Stimulated activated naive CD4-positive, alpha-beta T cell (primary cell): ENCODE measurements around the gene QSOX2.

ENCODE experiments used
- DNase-seq, 6 experiments: peaks; one replicate each; lab custom pipeline; 2025; lab: John Stamatoyannopoulos, UW

The QSOX2 gene

DNA sequence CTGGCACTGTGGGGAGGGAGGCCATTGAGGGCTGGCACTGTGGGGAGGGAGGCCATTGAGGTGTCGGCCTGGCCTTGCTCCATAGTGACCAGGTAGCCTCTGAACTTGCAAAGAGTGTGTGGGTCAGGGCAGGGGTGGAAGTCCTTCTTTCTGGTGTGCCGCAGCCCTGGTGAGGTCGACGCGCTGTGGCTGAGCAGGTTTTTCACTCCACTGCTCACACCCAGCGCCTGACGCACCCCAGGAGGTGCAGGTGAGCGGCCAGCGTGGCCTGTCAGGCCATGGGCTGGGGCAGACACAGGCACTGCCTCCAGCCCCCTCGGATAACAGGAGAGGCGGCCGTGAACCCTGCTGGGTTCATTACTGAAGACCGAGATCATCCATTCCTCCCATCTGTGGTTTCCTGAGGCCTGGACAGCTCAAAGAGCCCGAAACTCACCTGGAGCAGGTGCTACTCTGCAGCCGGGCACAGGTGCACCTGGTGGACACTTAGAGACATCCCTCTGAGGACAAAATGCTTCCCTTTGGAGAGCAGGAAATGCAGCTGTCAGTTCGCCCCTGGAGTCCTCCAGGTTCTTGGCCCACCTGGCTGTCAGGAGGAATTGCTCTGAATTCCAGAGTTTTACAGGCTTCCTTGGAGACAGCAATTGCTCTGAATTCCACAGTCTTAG lies 73.1 kb downstream of the QSOX2 start:
- no peak for DNase-seq

DNA sequence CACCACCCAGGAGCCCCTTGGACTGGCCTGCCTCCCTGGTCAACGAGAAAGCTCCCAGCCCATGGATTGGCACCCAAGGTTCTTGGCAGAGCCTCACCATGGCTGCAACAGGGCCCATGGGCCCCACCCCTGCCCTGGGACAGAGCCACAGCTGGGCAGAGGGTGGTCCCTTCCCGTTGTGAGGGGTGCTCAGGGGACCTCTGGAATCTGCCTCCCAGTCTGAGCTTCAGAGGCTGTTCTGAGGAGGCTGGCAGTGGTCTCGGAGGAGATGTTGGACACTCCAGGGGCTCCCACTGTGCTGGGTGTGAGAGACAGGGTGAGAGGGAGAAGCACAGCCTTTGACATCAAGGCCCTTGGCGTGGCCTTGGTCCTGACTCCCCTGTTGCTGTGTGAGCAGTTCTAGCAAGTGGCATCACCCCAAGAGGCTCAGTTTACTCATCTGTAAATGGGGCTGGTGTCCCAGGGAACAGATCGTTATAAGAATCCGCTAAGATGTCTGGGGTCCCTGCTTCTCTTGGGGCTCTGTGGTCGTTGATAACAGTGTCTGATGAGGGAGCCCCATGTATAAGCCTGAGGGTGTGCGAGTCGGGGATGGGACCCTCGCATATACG lies 73.7 kb downstream of the QSOX2 start:
- DNase-seq, result no peak

DNA sequence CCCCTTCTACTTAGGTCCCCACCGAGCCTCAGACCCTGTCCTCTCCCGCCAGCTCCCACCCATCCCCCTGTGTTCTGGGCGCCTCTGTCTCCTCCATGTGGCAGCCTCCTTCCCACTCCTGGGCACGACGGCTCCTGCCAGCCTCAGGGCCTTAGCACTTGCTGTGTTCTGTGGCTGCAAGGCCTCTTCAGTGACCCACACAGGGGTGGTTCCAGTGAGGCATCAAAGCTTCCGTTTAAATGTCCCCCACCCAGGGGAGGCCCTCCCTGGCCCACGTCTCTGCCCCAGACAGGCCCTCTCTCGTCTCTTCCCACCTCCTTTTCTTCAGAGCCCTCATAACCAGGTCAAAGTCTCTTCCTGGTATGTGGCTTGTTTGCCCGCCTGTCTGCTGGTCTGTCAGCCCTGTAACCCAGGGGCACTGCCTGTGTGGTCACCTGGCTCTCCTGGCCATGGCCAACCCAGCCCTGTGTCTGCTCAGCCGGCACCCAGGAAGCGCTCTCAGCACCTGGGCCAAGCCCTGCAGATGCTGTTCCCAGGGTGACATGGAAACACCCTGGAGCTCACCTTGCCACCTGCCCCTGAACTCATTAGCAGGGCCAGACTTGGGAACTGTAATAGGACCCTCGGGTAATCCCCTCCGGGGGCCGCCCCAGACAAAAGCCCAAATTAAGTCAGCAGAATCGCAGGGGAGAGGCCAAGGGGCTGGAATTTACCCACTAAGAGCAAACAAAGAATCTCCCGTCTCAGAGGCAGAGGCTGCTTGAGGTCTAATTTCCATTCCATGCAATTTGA lies 74.4 kb downstream of the QSOX2 start:
- DNase-seq, result no peak

DNA sequence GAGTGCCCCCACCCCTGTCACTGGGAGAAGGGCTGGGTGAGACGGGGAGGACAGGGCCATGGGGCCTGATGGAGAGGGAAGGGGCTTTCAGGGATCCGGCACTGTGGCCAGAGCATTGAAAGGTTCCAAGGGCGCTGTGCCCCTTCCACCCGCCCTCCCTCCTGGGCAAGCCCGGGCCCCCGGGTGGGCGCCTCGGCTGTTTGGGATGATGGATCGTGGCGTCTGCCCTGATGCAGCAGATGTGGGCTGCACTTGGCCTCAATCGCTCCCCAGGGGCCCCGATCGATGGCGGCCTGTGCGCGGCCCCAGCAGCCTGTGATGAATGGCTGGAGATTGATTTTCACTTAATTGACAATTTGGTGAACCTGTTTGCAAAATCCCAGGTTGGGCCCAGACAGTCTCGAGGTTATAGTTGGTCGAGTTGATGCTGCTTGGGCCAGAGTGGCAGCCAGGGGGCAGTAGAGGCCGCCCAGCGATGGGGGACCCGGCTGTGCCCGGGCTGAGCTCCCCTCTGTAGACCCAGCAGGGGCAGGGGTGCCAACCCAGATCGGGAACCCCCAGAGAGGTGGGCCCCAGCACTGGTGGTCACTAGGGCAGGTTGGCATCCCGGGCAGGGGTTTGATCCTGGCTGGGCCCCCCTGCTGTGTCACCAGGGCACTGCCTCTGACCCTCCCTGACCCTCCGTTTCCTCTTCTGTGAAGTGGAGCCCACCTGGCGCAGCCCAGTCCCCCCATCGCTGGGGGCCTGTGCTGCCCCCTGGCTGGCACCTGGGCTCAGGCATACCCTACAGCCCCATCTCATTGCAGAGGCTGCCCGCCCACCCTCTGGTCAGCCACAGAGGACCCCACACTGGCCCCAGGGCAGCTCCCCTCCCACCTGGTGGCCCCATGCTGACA lies 75.4 kb downstream of the QSOX2 start:
- DNase-seq, result peak in 5 of 6 experiments; percentile 5 to 25 (median 10)

DNA sequence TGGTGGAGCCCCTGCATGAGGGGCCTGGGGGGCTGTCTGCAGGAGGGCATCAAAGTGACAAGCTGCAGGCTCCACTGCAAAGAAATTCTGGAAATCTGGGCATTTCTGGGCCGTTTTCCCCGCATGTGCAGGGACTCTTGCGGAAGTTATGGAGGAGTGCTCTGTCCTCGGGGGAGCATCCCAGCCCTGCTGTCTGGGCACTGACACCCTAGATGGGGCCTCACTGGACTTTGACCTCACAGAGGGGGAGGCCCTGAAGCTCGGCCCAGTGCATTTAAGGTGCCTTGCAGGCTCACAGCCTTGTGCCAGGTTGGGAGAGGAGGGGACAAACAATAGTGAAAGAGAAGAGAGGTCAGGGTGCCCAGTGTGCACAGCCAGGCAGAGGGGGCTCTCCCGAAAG lies 76.1 kb downstream of the QSOX2 start:
- no peak for DNase-seq

DNA sequence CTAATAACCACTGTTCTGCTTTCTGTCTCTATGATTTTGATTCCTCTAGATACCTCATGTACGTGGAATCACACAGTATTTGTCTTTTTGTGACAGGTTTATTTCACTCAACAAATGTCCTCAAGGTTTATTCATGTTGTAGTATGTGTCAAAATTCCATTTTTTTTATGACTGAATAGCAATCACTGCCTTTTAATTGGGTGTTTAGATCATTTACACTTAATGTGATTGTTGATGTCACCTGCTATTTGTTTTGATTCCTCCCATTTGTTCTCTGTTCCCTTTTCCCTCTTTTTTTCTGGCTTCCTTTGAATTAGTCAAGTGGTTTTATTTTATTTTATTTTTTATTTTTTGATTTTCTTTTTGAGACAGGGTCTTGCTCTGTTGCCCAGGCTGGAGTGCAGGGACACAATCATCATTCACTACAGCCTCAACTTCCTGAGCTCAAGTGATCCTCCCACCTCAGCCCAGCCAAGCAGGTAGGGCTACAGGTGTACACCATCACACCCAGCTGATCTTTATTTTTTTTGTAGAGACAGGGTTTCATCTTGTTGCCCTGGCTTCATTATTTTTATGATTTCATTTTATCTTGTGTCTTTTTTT lies 82.3 kb downstream of the QSOX2 start:
- DNase-seq, result no peak

DNA sequence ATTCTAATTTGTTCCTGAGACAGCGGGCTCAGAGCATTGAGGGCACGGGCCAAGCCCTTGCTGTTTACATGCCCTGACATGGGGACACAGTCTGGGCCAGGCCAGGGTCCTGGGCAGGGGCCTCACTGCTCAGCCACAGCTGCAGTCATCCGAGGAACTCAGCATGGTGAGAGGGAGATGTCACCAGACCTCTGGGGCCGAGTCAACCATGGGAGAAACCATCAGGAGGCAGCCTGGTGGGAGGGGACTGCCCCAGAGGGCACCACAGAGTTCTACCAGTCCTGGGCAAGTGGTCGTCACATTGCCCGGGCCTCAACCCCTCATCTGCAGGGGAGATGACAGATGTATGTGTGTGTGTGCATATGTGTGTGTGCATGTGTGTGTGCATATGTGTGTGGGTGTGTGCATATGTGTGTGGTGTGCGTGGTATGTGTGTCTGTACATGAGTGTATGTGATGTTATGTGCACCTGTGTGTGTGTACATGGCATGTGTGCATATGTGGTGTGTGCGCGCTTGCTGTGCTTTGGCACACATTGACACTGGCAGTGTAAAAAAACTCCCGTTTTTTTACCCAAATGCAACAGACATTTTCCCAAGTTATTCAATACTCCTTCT lies 84.5 kb downstream of the QSOX2 start:
- DNase-seq, result no peak

DNA sequence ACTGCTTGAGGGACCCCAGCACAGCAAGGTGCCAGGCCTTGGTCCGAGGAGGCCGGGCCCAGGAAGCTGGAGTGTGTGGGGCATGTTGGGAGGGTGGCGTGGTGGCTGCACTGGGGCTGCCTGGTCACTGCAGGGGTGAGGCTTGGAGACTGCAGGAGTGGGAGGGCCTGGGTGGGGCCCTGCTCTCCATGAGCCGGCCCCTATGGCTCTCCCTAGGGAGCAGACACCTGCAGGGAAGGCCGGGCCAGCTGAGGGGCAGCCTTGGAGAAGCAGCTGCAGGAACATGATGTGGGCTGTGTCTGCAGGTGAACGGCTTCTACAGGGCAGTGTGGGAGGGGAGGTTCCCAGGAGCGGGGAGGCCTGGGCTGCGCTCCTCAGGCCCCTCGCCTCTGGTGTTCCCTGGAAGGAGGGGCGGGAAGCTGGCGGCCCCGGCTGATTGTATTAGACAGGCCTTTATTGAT lies 85.2 kb downstream of the QSOX2 start:
- no peak for DNase-seq

DNA sequence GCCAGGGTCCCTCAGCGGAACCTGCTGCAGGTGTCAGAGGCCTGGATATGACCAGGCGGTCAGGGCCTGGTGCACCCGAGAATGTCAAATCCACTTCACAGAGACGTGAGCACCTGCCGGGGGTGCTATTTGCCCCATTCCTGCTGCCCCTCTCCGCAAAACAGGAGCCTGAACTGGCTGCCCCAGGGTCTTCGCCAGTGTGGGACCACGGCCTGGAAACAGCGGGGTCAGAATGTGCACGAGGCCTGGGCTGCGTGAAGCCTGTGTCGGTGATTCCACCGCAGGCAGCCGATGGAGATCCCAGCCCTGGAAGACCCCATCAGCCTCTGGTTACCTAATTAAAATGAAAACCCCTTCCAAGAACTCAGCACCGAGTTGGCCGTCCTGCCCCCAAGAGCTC lies 85.8 kb downstream of the QSOX2 start:
- no peak for DNase-seq

DNA sequence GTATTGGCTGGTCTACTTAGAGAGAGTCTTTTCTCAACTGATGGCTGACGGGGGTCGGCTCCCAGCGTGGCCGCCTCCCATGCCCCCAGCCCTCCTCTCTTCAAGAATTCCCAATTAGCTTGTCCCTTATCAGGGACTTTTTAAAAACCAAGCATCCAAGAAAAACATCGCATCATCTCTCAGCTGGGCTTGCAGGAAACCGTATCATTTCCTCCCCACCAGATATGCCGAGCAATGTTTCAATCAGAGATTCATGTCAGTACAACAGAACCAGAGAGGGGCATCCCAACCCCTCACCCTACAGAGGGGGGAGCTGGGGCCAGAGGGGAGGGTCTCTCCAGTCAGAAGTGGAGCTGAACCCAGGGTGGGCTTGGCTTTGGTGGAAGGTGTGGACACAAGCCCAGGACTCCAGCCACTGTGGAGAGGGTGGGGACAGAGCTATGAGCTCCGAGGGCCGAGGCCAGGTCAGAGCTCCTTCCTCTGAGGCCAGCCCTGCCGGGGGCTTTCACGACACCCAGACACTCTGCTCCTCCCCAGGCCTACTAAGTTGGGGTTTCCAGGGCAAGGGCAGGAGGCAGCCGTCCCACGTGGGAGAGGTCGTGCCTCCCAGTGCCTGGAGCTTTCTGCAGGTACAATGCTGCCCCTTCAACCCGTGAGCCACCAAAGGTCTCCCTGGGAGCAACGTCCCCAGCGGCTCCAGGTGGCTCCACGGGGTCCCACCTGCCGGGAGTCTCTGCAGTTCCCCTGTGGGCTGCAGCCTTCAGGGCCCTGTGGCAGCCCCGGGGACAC lies 87.9 kb downstream of the QSOX2 start:
- no peak for DNase-seq
